Measurements from ENCODE around the gene LRCH1. TPM values are rescaled to one million over a fixed set of nuclear protein-coding genes. Genes with fewer than 3 reads are reported as not detected.

LRCH1 gene
- total and polyA plus RNA-seq, 2 of the 13 experiments (the other 11 are each of a cell fraction or from before 2014, with no cell fraction given), result 4.1 to 12.6 TPM

DNA sequence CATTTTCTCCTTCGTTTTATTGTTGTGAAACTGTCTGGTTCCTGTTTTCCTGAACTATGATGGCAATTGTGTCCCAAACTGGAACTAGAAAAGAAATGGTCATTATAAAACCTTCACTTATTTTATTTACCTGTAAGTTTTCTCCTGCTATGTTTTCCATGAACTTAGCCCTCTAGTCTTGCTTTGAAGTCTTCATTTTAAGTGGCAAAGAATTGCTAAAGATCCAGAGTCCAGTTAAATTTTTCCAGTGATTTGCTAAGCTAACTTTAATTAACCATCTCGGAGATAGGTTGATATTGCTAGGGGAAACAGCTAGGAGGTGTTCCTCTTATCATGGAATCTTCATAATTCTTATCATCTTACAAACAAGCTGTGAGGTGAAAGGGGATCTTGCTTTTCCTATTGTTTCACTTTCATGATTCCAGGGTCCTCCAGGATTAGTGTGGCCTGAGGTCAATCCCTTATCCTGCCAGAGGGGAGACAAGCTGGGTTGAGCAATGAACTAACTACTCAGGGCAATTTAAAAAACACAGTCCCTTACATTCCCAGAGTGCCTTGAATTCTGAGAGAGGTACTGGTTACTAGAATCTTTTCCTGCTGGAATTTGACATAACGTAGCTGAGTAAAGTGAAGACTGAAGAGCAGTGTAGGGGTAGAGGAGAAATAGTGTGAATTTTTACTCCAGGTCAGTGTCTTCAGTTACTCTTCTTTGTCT is 131.5 kb downstream of the LRCH1 start (continued):
- TF ChIP-seq NAIF1 (CRISPR knock-in tag; IDR thresholded peaks at IDR 0.05; ENCODE audit: borderline replicate concordance), result no peak
- no peak for TF ChIP-seq RARG (CRISPR knock-in tag; IDR thresholded peaks at IDR 0.05; ENCODE audit: low read depth)
- no peak for TF ChIP-seq SIN3A (IDR thresholded peaks at IDR 0.05; ENCODE audit: borderline replicate concordance, low read depth, low read length)
- no peak for TF ChIP-seq ZNF230 (CRISPR knock-in tag; IDR thresholded peaks at IDR 0.05)
- TF ChIP-seq MAFG (CRISPR knock-in tag; IDR thresholded peaks at IDR 0.05), result no peak
- no peak for TF ChIP-seq ZFP62 (CRISPR knock-in tag; IDR thresholded peaks at IDR 0.05)
- no peak for TF ChIP-seq ZNF234 (CRISPR knock-in tag; conservative IDR thresholded peaks at IDR 0.05)
- TF ChIP-seq CBX1 (IDR thresholded peaks at IDR 0.05; ENCODE audit: low read depth), result no peak
- TF ChIP-seq KDM4B (CRISPR knock-in tag; IDR thresholded peaks at IDR 0.05), result no peak
- no peak for TF ChIP-seq MBNL3 (CRISPR knock-in tag; conservative IDR thresholded peaks at IDR 0.05)
- no peak for TF ChIP-seq RFXAP (CRISPR knock-in tag; IDR thresholded peaks at IDR 0.05; ENCODE audit: borderline replicate concordance)
- no peak for TF ChIP-seq ZHX2 (IDR thresholded peaks at IDR 0.05; ENCODE audit: low read depth)
- no peak for TF ChIP-seq ZHX2 (CRISPR knock-in tag; IDR thresholded peaks at IDR 0.05; ENCODE audit: borderline replicate concordance)
- no peak for TF ChIP-seq NPAS2 (CRISPR knock-in tag; IDR thresholded peaks at IDR 0.05; ENCODE audit: borderline replicate concordance)
- TF ChIP-seq PLRG1 (conservative IDR thresholded peaks at IDR 0.05), result no peak
- no peak for TF ChIP-seq U2AF1 (optimal IDR thresholded peaks at IDR 0.05; ENCODE audit: low read depth, low read length)
- TF ChIP-seq, protein P1, sequence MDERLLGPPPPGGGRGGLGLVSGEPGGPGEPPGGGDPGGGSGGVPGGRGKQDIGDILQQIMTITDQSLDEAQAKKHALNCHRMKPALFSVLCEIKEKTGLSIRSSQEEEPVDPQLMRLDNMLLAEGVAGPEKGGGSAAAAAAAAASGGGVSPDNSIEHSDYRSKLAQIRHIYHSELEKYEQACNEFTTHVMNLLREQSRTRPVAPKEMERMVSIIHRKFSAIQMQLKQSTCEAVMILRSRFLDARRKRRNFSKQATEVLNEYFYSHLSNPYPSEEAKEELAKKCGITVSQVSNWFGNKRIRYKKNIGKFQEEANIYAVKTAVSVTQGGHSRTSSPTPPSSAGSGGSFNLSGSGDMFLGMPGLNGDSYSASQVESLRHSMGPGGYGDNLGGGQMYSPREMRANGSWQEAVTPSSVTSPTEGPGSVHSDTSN (CRISPR knock-in tag; IDR thresholded peaks at IDR 0.05), result no peak
- TF ChIP-seq PCBP1 (IDR thresholded peaks at IDR 0.05; ENCODE audit: borderline replicate concordance, low read depth, low read length), result no peak
- no peak for TF ChIP-seq BHLHE40 (IDR thresholded peaks at IDR 0.05; ENCODE audit: low read length)
- TF ChIP-seq PRDM15 (CRISPR knock-in tag; IDR thresholded peaks at IDR 0.05), result no peak

Data from HepG2 (cell line).